ENCODE data around the gene CCL23.

Gene CCL23

DNA sequence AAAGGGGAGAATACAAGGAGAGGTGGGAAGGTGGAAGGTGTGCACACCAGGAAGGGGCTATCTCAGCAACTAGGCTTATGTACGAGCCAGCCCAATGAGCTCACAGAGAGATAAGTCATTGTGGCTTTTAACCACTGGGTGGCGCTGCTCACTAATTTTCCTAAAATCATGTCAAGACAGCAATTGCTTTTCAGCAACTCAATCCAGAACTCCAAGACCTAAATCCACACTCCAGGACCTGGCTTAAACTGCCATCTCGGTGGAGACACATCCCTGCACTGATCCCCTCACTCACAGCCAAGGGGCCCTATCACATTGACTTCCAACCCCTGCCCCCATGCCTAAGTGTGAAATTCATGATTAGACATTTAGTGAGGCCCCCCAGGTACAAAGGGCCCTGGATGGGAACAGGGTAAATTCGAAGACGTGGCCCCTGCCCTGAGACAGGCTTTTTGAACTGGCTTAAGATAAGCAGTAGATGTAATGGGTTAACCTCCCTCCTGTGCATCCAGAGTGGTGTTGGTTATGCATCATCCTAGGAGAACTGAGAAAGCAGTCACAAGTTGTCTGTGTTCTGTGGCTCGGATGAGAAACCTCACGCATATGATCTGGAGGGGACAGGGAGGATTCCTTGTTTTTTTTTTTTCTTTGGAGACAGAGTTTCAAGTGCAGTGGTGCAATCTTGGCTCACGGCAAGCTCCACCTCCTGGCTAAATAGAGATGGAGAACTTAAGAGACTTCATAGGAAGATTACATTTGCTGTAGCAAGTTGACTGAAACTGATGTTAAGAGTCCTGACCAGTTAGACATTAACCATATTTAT, 48.0 kb downstream of the CCL23 start:
- peak in 50 of 56 donors; percentile 3 to 93 (median 42) for DNase-seq

DNA sequence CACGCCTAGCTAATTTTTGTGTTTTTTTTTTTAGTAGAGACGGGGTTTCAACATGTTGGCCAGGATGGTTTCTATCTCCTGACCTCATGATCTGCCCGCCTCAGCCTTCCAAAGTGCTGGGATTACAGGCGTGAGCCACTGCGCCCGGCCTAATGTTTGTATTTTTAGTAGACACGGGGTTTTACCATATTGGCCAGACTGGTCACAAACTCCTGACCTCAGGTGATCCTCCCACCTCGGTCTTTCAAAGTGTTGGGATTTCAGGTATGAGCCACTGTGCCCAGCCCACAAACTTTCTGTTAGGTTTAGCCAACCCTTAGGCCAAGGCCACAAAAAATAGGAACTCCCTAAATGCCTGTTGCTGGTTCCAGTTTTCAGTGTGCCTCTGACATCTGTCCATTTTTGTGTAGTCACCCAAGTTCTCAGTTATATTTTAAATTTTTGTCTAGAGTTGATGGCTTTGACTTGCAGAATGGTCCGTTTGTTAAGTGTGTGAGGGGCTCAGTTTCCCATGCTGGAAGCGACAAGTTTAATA, 49.2 kb downstream of the CCL23 start:
- DNase-seq = no peak

DNA sequence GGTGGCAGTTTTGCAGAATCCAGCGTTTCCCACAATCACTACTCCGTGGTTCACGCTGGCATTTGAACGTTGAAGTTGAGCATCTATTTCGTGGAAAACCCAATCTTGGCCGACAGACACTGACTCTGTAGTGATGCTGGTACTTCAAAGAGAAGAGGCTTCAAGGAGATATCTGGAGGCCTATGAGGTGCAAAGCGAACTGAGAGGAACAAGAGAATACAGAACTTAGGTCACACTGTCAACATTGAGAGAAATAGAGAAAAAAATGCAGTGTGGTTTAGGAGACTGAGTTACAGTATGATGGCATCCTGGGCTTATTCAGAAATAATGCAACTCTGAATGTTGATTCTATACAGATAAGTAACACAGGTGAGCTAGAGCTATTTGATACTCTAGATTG, 52.5 kb downstream of the CCL23 start:
- no peak for DNase-seq

DNA sequence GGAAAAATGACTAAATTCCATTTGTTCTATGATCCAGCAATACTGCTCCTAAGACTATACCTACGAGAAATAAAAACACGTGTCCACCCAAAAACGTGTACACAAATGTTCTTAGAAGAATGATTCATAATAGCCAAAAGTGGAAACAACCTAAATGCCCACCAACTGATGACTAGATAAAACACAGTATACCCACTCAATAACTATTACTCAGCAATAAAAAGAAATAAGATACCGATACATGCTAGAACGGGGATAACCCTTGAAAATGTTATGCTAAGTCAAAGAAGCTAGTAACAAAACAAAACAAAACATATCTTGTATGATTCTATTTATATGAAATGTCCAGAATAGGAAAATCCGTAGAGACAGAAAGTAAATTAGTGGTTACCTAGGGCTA, 54.1 kb downstream of the CCL23 start:
- no peak for DNase-seq
